Measurements from ENCODE around the gene ARF1. TPM values are rescaled to one million over a fixed set of nuclear protein-coding genes. Genes with fewer than 3 reads are reported as not detected.
A peak's percentile ranks its signal among the peaks of the same experiment; 100 is the strongest.
"Not testable (repeated sequence)": the region's sequence is repeated elsewhere in the genome, so short reads cannot be mapped to it uniquely, and the experiment has no call there.

The ARF1 gene
- polyA plus RNA-seq, 2 donors: 180 to 295 TPM

DNA sequence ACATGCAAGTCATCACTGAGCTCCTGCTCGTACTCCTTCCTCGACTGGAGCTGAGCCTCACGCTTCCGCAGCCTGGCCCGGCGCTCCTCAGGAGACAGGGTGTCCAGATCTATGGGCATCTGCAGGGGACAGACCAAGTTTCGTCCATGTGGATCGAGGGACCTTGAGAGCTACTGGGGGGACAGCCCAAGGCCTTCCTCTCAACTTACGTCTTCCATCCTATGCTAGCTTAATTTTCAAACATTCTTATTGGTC is 24.2 kb downstream of the ARF1 start:
- Histone ChIP-seq H3K4me1 (ENCODE audit: control insufficient read depth in 2 of 2, insufficient read depth in 2 of 2, low read length in 1 of 2) (peaks cover 6% of the 10 kb centered on the region in 2 donors), H3K9me3 (ENCODE audit: control insufficient read depth in 2 of 2, insufficient read depth in 1 of 2, low read depth in 1 of 2, low read length in 1 of 2) (no peaks in the 10 kb centered on the region), H3K36me3 (ENCODE audit: control insufficient read depth in 2 of 2, insufficient read depth in 2 of 2, low read length in 1 of 2) (peaks cover 2 to 14% of the 10 kb centered on the region in 2 donors), H3K27me3 (ENCODE audit: control insufficient read depth in 1 of 2, insufficient read depth in 2 of 2, low read length in 2 of 2) (no peaks in the 10 kb centered on the region), H3K27ac (ENCODE audit: low read depth in 2 of 2, low read length in 1 of 2) (no peak overlapping the region), H3K4me3 (ENCODE audit: low read depth in 1 of 2, low read length in 2 of 2) (no peak overlapping the region)
- WGBS, 2 donors: 90 to 91% methylated on average over 9 of the region's 9 CpGs

DNA sequence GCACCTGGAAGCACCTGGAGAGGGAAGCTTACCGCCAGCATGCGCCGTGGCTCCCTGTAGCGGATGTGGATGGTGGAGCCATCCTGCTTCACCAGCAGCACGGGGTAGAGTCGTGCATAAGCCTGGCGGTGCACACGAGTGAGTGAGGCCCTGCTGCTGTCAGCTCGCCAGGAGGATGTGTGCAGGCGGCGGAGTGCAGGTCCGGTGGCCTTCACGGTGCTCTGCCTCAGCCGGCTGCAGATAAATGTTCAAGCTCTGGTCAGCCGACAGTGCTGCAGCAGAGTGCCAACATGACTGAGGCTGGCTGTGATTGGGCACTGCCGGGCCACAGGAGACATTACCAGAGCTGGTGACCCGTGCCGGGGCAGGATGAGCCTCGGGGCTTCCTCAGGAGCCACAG is 25.1 kb downstream of the ARF1 start:
- 86% methylated on average over 19 of the region's 19 CpGs for WGBS, 2 donors
- Histone ChIP-seq H3K4me1 (ENCODE audit: control insufficient read depth in 2 of 2, insufficient read depth in 2 of 2, low read length in 1 of 2) (peaks cover 0 to 3% of the 10 kb centered on the region in 2 donors), H3K27me3 (ENCODE audit: control insufficient read depth in 1 of 2, insufficient read depth in 2 of 2, low read length in 2 of 2) (no peaks in the 10 kb centered on the region), H3K4me3 (ENCODE audit: low read depth in 1 of 2, low read length in 2 of 2) (no peak overlapping the region), H3K9me3 (ENCODE audit: control insufficient read depth in 2 of 2, insufficient read depth in 1 of 2, low read depth in 1 of 2, low read length in 1 of 2) (no peaks in the 10 kb centered on the region), H3K36me3 (ENCODE audit: control insufficient read depth in 2 of 2, insufficient read depth in 2 of 2, low read length in 1 of 2) (peaks cover 2 to 14% of the 10 kb centered on the region in 2 donors), H3K27ac (ENCODE audit: low read depth in 2 of 2, low read length in 1 of 2) (no peak overlapping the region)

GRCh38 chr1:228108055-228108690 is 25.7 kb downstream of the ARF1 start:
- Histone ChIP-seq H3K9me3 (ENCODE audit: control insufficient read depth in 2 of 2, insufficient read depth in 1 of 2, low read depth in 1 of 2, low read length in 1 of 2) (no peaks in the 10 kb centered on the region), H3K36me3 (ENCODE audit: control insufficient read depth in 2 of 2, insufficient read depth in 2 of 2, low read length in 1 of 2) (peaks cover 2 to 14% of the 10 kb centered on the region in 2 donors), H3K4me3 (ENCODE audit: low read depth in 1 of 2, low read length in 2 of 2) (peak overlapping the region; percentile 87 to 99), H3K27me3 (ENCODE audit: control insufficient read depth in 1 of 2, insufficient read depth in 2 of 2, low read length in 2 of 2) (no peaks in the 10 kb centered on the region), H3K4me1 (ENCODE audit: control insufficient read depth in 2 of 2, insufficient read depth in 2 of 2, low read length in 1 of 2) (peaks cover 0 to 3% of the 10 kb centered on the region in 2 donors), H3K27ac (ENCODE audit: low read depth in 2 of 2, low read length in 1 of 2) (peak overlapping the region in 1 of 2 donors; percentile 90)
- 75 to 77% methylated on average over 11 of the region's 11 CpGs for WGBS, 2 donors

- Histone ChIP-seq H3K4me1 (ENCODE audit: control insufficient read depth in 2 of 2, insufficient read depth in 2 of 2, low read length in 1 of 2) (peaks cover 0 to 3% of the 10 kb centered on the region in 2 donors), H3K27ac (ENCODE audit: low read depth in 2 of 2, low read length in 1 of 2) (peak overlapping the region; percentile 90 to 93), H3K27me3 (ENCODE audit: control insufficient read depth in 1 of 2, insufficient read depth in 2 of 2, low read length in 2 of 2) (no peaks in the 10 kb centered on the region), H3K4me3 (ENCODE audit: low read depth in 1 of 2, low read length in 2 of 2) (peak overlapping the region; percentile 87 to 99), H3K9me3 (ENCODE audit: control insufficient read depth in 2 of 2, insufficient read depth in 1 of 2, low read depth in 1 of 2, low read length in 1 of 2) (no peaks in the 10 kb centered on the region), H3K36me3 (ENCODE audit: control insufficient read depth in 2 of 2, insufficient read depth in 2 of 2, low read length in 1 of 2) (peaks cover 2 to 14% of the 10 kb centered on the region in 2 donors)
- 2 to 4% methylated on average over 6 to 8 of the region's 8 CpGs for WGBS, 2 donors
Observed at GRCh38 chr1:228108742-228109072, 26.2 kb downstream of the ARF1 start.

DNA sequence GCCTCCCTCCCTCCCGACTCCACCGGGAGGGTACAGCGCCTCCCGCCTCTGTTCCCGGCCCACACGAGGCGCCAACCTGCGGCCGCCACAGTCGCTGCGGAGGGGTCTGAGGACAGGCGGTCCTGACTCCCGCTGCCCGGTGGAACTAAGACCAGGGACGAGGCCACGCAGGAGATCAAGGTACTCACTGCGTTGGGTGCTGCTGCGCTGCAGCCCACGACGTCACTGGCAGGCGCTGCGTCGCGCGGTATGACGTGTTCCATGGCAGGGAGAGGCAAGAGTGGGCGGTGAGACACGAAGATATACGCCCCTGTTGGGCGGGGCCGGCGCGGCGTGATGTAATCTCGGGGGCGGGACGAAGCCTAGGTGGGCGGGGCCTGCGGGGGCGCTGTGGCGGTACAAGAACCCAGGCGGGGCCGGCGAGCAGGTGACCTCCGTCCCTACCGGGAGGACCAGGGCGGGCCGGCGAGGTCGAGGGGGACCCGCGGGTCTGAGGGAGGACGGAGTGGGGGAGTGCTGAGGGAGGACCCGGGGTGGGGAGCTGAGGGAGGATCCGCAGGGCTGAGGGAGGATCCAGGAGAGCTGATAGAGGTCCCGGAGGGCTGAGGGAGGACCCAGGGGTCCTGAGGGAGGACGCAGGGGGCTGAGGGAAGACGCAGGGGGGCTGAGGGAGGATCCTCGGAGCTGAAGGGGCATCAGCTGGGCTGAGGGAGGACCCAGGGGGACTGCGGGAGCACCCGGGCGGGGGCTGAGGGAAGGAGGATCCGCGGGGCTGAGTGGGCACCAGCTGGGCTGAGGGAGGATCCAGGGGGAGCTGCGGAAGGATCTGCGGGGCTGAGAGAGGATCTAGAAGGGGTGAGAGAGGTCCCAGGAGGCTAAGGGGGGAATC is 26.8 kb downstream of the ARF1 start, which contains the start of gene MRPL55:
Gene MRPL55, minus strand, starts transcription at position 227 of the 889 bp plus-strand sequence. CDS start 1,039 bp downstream, outside the sequence.
- no peaks in the 10 kb centered on the region for H3K27me3 ChIP-seq (ENCODE audit: control insufficient read depth in 1 of 2, insufficient read depth in 2 of 2, low read length in 2 of 2)
- H3K4me1 ChIP-seq (ENCODE audit: control insufficient read depth in 2 of 2, insufficient read depth in 2 of 2, low read length in 1 of 2): peaks cover 0 to 3% of the 10 kb centered on the region in 2 donors
- peak within 1 kb of the TSS; percentile 87 to 99 for H3K4me3 ChIP-seq (ENCODE audit: low read depth in 1 of 2, low read length in 2 of 2)
- peak within 1 kb of the TSS; percentile 91 to 93 for H3K27ac ChIP-seq (ENCODE audit: low read depth in 2 of 2, low read length in 1 of 2)
- peaks cover 2 to 14% of the 10 kb centered on the region in 2 donors for H3K36me3 ChIP-seq (ENCODE audit: control insufficient read depth in 2 of 2, insufficient read depth in 2 of 2, low read length in 1 of 2)
- no peaks in the 10 kb centered on the region for H3K9me3 ChIP-seq (ENCODE audit: control insufficient read depth in 2 of 2, insufficient read depth in 1 of 2, low read depth in 1 of 2, low read length in 1 of 2)
- WGBS, 2 donors: 0 to 1% methylated on average over 57 to 66 of the region's 66 CpGs

GRCh38 chr1:228109962-228110488 is 27.5 kb downstream of the ARF1 start:
- Histone ChIP-seq H3K4me3 (ENCODE audit: low read depth in 1 of 2, low read length in 2 of 2) (peak overlapping the region; percentile 87 to 99), H3K4me1 (ENCODE audit: control insufficient read depth in 2 of 2, insufficient read depth in 2 of 2, low read length in 1 of 2) (peaks cover 0 to 3% of the 10 kb centered on the region in 2 donors), H3K36me3 (ENCODE audit: control insufficient read depth in 2 of 2, insufficient read depth in 2 of 2, low read length in 1 of 2) (peaks cover 2 to 14% of the 10 kb centered on the region in 2 donors), H3K27me3 (ENCODE audit: control insufficient read depth in 1 of 2, insufficient read depth in 2 of 2, low read length in 2 of 2) (no peaks in the 10 kb centered on the region), H3K9me3 (ENCODE audit: control insufficient read depth in 2 of 2, insufficient read depth in 1 of 2, low read depth in 1 of 2, low read length in 1 of 2) (no peaks in the 10 kb centered on the region), H3K27ac (ENCODE audit: low read depth in 2 of 2, low read length in 1 of 2) (peak overlapping the region; percentile 88 to 91)
- 27 to 33% methylated on average over 15 of the region's 15 CpGs for WGBS, 2 donors

DNA sequence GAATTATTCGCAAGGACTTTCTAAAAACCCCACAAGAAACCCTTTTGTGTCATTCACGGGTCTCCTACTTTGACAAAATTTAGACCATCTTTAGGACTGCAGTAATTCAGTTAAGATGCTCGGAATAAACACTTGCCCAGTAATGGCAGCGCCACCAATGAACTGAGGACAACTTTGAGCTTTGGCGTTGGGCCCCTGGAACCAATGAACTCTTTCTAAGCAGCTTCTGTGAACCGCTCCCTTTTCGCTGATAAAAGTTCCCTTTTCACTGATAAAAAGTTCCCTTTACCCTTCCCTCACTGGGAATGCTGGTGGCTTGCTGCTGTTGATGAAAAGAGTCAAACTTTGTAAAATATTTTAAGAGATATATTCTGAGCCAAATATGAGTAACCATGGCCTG is 28.0 kb downstream of the ARF1 start:
- 80 to 91% methylated on average over 7 of the region's 7 CpGs for WGBS, 2 donors
- Histone ChIP-seq H3K4me1 (ENCODE audit: control insufficient read depth in 2 of 2, insufficient read depth in 2 of 2, low read length in 1 of 2) (peaks cover 0 to 3% of the 10 kb centered on the region in 2 donors), H3K27ac (ENCODE audit: low read depth in 2 of 2, low read length in 1 of 2) (no peak overlapping the region), H3K9me3 (ENCODE audit: control insufficient read depth in 2 of 2, insufficient read depth in 1 of 2, low read depth in 1 of 2, low read length in 1 of 2) (no peaks in the 10 kb centered on the region), H3K27me3 (ENCODE audit: control insufficient read depth in 1 of 2, insufficient read depth in 2 of 2, low read length in 2 of 2) (no peaks in the 10 kb centered on the region), H3K4me3 (ENCODE audit: low read depth in 1 of 2, low read length in 2 of 2) (no peak overlapping the region), H3K36me3 (ENCODE audit: control insufficient read depth in 2 of 2, insufficient read depth in 2 of 2, low read length in 1 of 2) (peaks cover 2 to 14% of the 10 kb centered on the region in 2 donors)

DNA sequence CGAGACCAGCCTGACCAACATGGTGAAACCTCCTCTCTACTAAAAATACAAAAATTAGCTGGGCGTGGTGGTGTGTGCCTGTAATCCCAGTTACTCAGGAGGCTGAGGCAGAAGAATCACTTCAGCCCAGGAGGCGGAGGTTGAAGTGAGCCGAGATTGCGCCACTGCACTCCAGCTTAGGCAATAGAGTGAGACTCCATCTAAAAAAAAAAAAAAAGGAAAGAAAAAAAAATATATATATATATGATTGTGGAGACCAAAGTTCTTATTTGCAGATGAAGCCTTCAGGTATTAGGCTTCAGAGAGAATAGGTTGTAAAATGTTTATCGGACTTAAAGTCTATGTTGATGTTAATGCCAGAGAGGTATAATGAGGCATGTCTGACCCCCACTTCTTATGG is 28.8 kb downstream of the ARF1 start:
- not testable (repeated sequence) for H3K36me3 ChIP-seq (ENCODE audit: control insufficient read depth in 2 of 2, insufficient read depth in 2 of 2, low read length in 1 of 2); H3K27ac ChIP-seq (ENCODE audit: low read depth in 2 of 2, low read length in 1 of 2); H3K9me3 ChIP-seq (ENCODE audit: control insufficient read depth in 2 of 2, insufficient read depth in 1 of 2, low read depth in 1 of 2, low read length in 1 of 2); H3K4me1 ChIP-seq (ENCODE audit: control insufficient read depth in 2 of 2, insufficient read depth in 2 of 2, low read length in 1 of 2); H3K4me3 ChIP-seq (ENCODE audit: low read depth in 1 of 2, low read length in 2 of 2); H3K27me3 ChIP-seq (ENCODE audit: control insufficient read depth in 1 of 2, insufficient read depth in 2 of 2, low read length in 2 of 2)
- 86 to 92% methylated on average over 6 of the region's 6 CpGs for WGBS, 2 donors

GRCh38 chr1:228112167-228112566 is 29.7 kb downstream of the ARF1 start:
- Histone ChIP-seq H3K9me3 (ENCODE audit: control insufficient read depth in 2 of 2, insufficient read depth in 1 of 2, low read depth in 1 of 2, low read length in 1 of 2) (no peaks in the 10 kb centered on the region), H3K27ac (ENCODE audit: low read depth in 2 of 2, low read length in 1 of 2) (no peak overlapping the region), H3K4me3 (ENCODE audit: low read depth in 1 of 2, low read length in 2 of 2) (no peak overlapping the region), H3K4me1 (ENCODE audit: control insufficient read depth in 2 of 2, insufficient read depth in 2 of 2, low read length in 1 of 2) (peaks cover 0 to 3% of the 10 kb centered on the region in 2 donors), H3K27me3 (ENCODE audit: control insufficient read depth in 1 of 2, insufficient read depth in 2 of 2, low read length in 2 of 2) (no peaks in the 10 kb centered on the region), H3K36me3 (ENCODE audit: control insufficient read depth in 2 of 2, insufficient read depth in 2 of 2, low read length in 1 of 2) (peaks cover 0 to 5% of the 10 kb centered on the region in 2 donors)
- WGBS, 2 donors: 87 to 88% methylated on average over 7 of the region's 7 CpGs

Measured in esophagus (tissue), 2 donors.